T-helper 17 cell (primary cell): ENCODE data around the gene HLA-DPB1. TPM values are rescaled to one million over a fixed set of nuclear protein-coding genes. Genes with fewer than 3 reads are reported as not detected.

Source experiments
- ATAC-seq: fragments of 150-1000 bp; cut with Tn5 transposase; 2 replicates; pipeline ENCODE4 v1.10.0; 2021; ENCODE audit warnings: mild to moderate bottlenecking, moderate library complexity
- DNase-seq, 3 donors: peaks; one replicate each; pipeline versions ENCODE4 v3.0.0 to v3.0.0-alpha.2; 2020 to 2021
- H3K9me3 ChIP-seq: one replicate; pipeline ENCODE4 v1.7.0; 2013; ENCODE audit warnings: low read length, mild to moderate bottlenecking; ENCODE audit not compliant: control insufficient read depth, poor library complexity, severe bottlenecking
- H3K27ac Mint-ChIP-seq: one replicate; pipeline ENCODE4 v1.8.0; 2022; ENCODE audit warnings: mild to moderate bottlenecking, moderate library complexity, mixed read lengths
- H3K27me3 Mint-ChIP-seq: one replicate; pipeline ENCODE4 v1.8.0; 2022; ENCODE audit warnings: mixed read lengths
- H3K36me3 Mint-ChIP-seq: one replicate; pipeline ENCODE4 v1.8.0; 2022; ENCODE audit warnings: low read depth, mixed read lengths
- H3K4me1 Mint-ChIP-seq: one replicate; pipeline ENCODE4 v1.8.0; 2022; ENCODE audit warnings: mild to moderate bottlenecking, mixed read lengths
- H3K4me3 Mint-ChIP-seq: one replicate; pipeline ENCODE4 v1.8.0; 2022; ENCODE audit warnings: mild to moderate bottlenecking, moderate library complexity, mixed read lengths
- total RNA-seq, 4 donors: library from RNA in 2 of 4; stranded (reverse) in 2 of 4; gene quantifications; one replicate each; pipeline ENCODE4 v1.2.3 and lab custom pipeline; 2022 to 2026

Gene HLA-DPB1
- total RNA-seq, 2 donors from 2014 or later, result 67.7 to 77.4 TPM

DNA sequence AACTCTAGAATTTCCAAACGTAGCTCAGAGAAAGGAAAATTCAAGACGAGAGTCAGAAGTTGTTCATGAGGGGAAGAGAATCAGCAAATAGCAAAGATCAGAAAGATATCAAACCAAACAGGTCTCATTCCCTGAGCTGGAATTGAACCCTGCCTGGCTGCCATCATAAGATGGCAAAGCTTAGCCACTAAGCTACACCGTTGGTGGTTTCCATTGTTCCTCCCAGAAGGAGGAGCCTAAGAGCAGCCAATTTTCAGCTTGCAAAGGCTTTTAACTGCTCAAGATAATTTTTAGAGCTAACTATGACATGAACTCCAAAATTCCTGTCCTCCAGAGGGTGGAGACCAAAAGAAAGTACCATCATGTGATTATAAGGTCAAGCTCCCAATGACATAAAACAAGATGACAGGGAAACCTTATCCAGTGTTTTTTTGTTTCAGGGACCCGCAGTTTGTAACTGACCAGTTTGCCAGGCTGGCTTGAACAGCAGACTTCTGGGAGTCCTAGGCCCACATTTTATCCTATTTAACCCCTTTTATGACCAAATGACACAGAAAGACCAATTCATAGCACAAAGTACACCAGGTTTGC, 60.6 kb downstream of the HLA-DPB1 start:
- DNase-seq, result no peak
- no peaks in the 10 kb centered on the region for H3K9me3 ChIP-seq
- Mint-ChIP-seq H3K27ac (no peak overlapping the region), H3K4me3 (no peak overlapping the region), H3K27me3 (peaks cover 48% of the 10 kb centered on the region), H3K4me1 (peaks cover 4% of the 10 kb centered on the region), H3K36me3 (peaks cover 4% of the 10 kb centered on the region)
- ATAC-seq, result no peak

Other genes with a start within 250 kb of the HLA-DPB1 start
- 100 to 1,000 TPM in 1 of 2 donors, 10 to 100 TPM in 1; 92.6 to 103 TPM for gene TAP2, start 237.3 kb upstream of the HLA-DPB1 start, total RNA-seq
- 100 to 1,000 TPM; 131 to 139 TPM for gene PSMB8, start 231.9 kb upstream of the HLA-DPB1 start, total RNA-seq
- 100 to 1,000 TPM; 119 to 125 TPM for gene TAP1, start 222.3 kb upstream of the HLA-DPB1 start, total RNA-seq
- 100 to 1,000 TPM in 1 of 2 donors, 10 to 100 TPM in 1; 70.5 to 121 TPM for gene PSMB9, start 221.8 kb upstream of the HLA-DPB1 start, total RNA-seq
- 10 to 100 TPM; 11.1 to 23.3 TPM for gene HLA-DMB, start 135.0 kb upstream of the HLA-DPB1 start, total RNA-seq
- gene HLA-DMA, start 122.9 kb upstream of the HLA-DPB1 start, total RNA-seq, result 10 to 100 TPM; 20.9 to 23.4 TPM
- 100 to 1,000 TPM; 409 to 459 TPM for gene BRD2, start 107.4 kb upstream of the HLA-DPB1 start, total RNA-seq
- gene HLA-DOA, start 66.4 kb upstream of the HLA-DPB1 start, total RNA-seq, result 1 to 10 TPM; 2.6 to 5.1 TPM
- gene HLA-DPA1, start 2.3 kb upstream of the HLA-DPB1 start, total RNA-seq, result 10 to 100 TPM; 62.0 to 71.2 TPM
- under 1 TPM; 0.52 to 0.89 TPM for gene COL11A2, start 116.5 kb downstream of the HLA-DPB1 start, total RNA-seq
- gene RXRB, start 124.7 kb downstream of the HLA-DPB1 start, total RNA-seq, result 10 to 100 TPM; 51.0 to 64.4 TPM
- 10 to 100 TPM; 22.4 to 25.8 TPM for gene SLC39A7, start 124.9 kb downstream of the HLA-DPB1 start, total RNA-seq
- 10 to 100 TPM in 1 of 2 donors, 1 to 10 TPM in 1; 7.6 to 11.9 TPM for gene HSD17B8, start 128.7 kb downstream of the HLA-DPB1 start, total RNA-seq
- 10 to 100 TPM; 27.9 to 28.2 TPM for gene RING1, start 132.5 kb downstream of the HLA-DPB1 start, total RNA-seq
- gene VPS52, start 195.9 kb downstream of the HLA-DPB1 start, total RNA-seq, result 10 to 100 TPM; 66.5 to 68.3 TPM
- gene RPS18, start 196.1 kb downstream of the HLA-DPB1 start, total RNA-seq, result 1,000 to 10,000 TPM; 4,373 to 4,641 TPM
- 10 to 100 TPM; 10.1 to 13.0 TPM for gene B3GALT4, start 201.1 kb downstream of the HLA-DPB1 start, total RNA-seq
- 10 to 100 TPM; 32.1 to 38.6 TPM for gene WDR46, start 213.2 kb downstream of the HLA-DPB1 start, total RNA-seq
- 10 to 100 TPM; 16.5 to 25.7 TPM for gene PFDN6, start 213.6 kb downstream of the HLA-DPB1 start, total RNA-seq
- 10 to 100 TPM; 42.1 to 56.2 TPM for gene RGL2, start 223.0 kb downstream of the HLA-DPB1 start, total RNA-seq
- 100 to 1,000 TPM; 269 to 344 TPM for gene TAPBP, start 238.1 kb downstream of the HLA-DPB1 start, total RNA-seq
- gene ZBTB22, start 241.8 kb downstream of the HLA-DPB1 start, total RNA-seq, result 10 to 100 TPM; 17.1 to 20.2 TPM
- gene DAXX, start 247.0 kb downstream of the HLA-DPB1 start, total RNA-seq, result 10 to 100 TPM; 34.5 to 49.0 TPM